ENCODE measurements around the gene SERTAD1.
"Not testable (repeated sequence)": the region's sequence is repeated elsewhere in the genome, so short reads cannot be mapped to it uniquely, and the experiment has no call there.

SERTAD1 gene

DNA sequence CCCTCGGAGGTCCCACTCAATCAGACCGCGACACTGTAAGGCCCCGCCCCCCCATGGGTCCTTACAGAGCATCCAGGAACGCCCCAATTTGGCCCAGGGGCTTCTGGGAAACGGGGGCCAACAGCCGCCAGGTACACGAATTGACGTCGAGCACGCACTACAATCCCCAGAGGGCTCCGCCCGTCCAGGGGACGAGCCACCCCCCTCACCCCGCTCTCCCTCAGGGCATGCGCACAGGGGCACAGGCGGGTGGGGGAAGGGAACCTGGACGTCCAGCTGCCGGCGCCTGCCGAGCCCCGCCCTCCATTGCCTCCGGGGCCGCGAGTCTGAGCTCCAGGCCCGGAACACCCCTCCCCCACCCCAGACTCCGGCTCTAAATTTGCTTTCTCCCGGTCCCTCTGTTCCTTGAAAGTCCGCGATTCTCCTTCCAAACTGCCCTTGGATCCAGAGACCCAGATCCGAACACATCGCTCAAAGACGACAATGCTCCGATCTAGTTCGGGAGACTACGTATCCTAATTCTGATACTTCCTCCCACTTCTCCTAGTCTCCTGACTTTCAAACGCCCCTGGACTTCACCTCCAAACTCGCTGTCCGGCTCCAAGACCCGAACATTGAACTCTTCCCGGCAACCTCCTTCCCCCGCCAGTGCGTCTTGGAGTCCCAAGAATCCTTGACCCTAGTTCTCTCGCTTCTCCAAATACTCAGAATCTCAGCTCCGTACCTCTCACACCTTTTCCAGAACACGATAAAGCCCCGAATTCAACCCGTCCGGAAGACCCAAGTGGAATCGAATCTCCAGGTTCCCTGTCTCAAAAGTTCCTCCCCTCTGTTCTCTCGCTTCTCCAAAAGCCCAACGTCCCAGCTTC, 17.6 kb upstream of the SERTAD1 start:
- in situ Hi-C loops (cut with HindIII; ENCODE audit: low sequenced_read_pairs) = no loop called here
- DNase-seq (ENCODE audit: low read depth, low spot score) = peak; percentile 100
- TF ChIP-seq, protein P1, sequence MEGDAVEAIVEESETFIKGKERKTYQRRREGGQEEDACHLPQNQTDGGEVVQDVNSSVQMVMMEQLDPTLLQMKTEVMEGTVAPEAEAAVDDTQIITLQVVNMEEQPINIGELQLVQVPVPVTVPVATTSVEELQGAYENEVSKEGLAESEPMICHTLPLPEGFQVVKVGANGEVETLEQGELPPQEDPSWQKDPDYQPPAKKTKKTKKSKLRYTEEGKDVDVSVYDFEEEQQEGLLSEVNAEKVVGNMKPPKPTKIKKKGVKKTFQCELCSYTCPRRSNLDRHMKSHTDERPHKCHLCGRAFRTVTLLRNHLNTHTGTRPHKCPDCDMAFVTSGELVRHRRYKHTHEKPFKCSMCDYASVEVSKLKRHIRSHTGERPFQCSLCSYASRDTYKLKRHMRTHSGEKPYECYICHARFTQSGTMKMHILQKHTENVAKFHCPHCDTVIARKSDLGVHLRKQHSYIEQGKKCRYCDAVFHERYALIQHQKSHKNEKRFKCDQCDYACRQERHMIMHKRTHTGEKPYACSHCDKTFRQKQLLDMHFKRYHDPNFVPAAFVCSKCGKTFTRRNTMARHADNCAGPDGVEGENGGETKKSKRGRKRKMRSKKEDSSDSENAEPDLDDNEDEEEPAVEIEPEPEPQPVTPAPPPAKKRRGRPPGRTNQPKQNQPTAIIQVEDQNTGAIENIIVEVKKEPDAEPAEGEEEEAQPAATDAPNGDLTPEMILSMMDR (IDR thresholded peaks at IDR 0.05; ENCODE audit: low read depth, low read length) = no peak
- peak overlapping the region; percentile 100 for H3K4me3 ChIP-seq (ENCODE audit: low read depth, low read length)

DNA sequence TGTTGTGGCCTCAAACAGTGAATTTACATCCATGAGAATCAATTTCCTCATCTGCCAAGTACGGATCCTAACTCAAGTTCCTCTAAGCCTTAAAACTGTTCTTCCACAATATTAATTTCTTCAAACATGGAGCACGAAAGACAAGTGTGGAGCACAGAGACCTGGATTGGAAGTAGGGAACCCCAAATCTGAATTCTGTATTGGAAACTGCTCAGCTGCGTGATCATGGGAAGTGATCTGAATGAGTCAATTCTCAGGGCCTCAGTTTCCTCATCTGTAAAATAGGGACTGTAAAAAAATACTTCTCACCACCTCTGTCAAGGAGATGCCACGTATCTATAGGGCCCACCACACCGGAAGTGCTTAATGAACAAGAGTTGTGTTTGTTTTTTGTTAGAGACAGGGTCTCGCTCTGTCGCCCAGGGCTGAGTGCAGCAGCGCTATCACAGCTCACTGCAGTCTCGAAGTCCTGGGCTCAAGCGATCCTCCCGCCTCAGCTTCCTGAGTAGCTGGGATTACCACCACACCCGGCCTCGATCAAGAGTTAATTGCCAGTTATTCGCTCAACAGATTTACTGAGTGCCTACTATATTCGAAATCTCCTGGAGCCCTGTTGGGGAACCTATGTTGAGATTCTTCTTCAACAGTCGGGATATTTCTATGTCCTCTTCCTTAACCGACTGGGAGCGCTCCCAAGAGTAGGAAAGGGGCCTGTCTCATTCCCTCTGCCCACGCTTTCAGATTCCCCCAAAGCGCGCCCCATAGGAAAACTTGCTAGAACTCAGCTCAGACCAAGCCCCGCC, 16.7 kb upstream of the SERTAD1 start:
- in situ Hi-C loops (cut with HindIII; ENCODE audit: low sequenced_read_pairs) = no loop called here
- no peak for DNase-seq (ENCODE audit: low read depth, low spot score)
- H3K4me3 ChIP-seq (ENCODE audit: low read depth, low read length) = peak overlapping the region; percentile 100
- TF ChIP-seq, protein P1 (IDR thresholded peaks at IDR 0.05; ENCODE audit: low read depth, low read length) = no peak

DNA sequence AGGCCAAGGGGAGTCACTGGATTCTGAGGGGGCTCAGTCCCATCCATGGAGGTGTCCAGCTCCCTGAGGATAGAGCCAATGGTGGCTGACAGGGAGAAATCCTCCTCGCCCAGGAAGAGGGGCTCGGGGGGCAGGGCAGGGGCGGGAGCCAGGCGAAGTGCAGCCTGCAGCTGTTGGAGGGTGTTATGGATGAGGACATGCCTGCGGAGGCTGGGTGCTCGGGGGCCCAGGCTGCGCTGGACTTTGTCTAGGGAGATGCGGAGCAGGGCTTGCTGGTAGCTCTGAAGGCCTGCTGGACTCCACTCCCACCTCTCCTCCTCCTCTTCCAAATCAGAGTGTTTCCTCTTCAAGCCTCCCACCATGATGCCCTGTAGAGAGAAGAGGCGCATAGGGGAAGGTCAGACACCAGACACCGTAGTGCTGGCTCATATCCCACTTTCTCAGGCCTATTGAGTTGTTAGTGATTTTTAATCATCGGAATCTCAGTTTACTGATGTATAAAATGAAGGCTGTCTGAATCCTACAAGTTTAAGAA, 16.0 kb upstream of the SERTAD1 start:
- no peak for DNase-seq (ENCODE audit: low read depth, low spot score)
- in situ Hi-C loops (cut with HindIII; ENCODE audit: low sequenced_read_pairs) = no loop called here
- TF ChIP-seq, protein P1 (IDR thresholded peaks at IDR 0.05; ENCODE audit: low read depth, low read length) = no peak
- H3K4me3 ChIP-seq (ENCODE audit: low read depth, low read length) = no peak overlapping the region

DNA sequence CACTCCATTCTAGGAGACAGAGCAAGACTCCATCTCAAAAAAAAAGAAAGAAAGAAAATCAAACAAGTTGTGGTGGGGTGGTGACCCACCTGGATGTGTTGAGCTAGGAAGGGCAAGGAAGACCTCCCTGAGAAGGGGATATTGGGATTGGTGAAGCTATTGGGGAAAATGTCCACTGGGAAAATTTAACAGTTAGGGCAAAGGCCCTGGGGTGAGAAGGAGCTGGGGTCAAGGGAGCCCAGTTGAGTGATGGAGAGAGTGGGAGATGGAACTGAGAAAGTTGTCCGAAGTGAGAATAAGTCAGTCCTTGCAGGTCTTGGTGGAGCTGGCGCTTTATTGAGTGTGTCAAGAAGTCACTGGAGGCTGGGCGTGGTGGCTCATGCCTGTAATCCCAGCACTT, 12.5 kb upstream of the SERTAD1 start:
- H3K4me3 ChIP-seq (ENCODE audit: low read depth, low read length) = no peak overlapping the region
- DNase-seq (ENCODE audit: low read depth, low spot score) = no peak
- TF ChIP-seq, protein P1 (IDR thresholded peaks at IDR 0.05; ENCODE audit: low read depth, low read length) = no peak
- in situ Hi-C loops (cut with HindIII; ENCODE audit: low sequenced_read_pairs) = no loop called here

DNA sequence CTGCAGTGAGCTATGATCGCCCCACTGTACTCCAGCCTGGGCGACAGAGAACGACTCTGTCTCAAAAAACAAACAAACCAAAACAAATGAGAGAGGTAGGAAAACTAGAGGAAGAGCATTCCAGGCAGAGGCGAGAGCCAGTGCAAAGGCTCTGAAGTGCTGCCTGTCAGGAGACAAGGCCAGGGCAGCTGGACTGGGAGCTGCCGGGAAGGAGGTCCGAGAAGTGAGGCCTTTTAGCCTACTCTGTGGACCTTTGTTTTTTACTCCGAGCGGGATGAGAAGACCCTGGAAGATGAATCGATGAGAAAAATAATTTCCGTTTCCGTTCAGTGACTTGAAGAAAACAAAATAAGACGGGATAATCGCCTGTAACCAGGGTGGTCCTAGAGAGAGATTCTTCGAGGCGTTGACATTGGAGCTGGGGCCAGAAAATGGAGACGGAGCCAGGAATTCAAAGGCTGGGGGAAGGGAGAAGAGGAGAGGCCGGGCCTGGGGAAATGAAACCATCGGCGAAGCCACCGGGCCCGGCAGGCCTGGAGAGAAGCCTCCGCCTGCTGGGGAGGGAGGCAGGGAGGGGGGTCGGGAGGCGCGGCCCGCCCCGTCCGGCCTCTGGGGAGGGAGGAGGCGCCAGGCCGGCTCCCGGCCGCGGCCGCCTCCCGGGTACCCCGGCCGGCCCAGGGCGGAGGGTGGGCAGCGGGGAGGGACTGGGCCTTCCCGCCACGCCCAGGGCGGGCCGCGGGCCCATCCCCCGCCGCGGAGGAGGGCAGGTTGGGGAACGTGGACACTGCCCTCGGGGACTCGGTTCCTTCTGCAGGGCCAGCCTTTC, 7.8 kb upstream of the SERTAD1 start:
- peak; percentile 92 for DNase-seq (ENCODE audit: low read depth, low spot score)
- peak overlapping the region; percentile 29 for H3K4me3 ChIP-seq (ENCODE audit: low read depth, low read length)
- TF ChIP-seq, protein P1 (IDR thresholded peaks at IDR 0.05; ENCODE audit: low read depth, low read length) = no peak
- in situ Hi-C loops (cut with HindIII; ENCODE audit: low sequenced_read_pairs) = no loop called here

DNA sequence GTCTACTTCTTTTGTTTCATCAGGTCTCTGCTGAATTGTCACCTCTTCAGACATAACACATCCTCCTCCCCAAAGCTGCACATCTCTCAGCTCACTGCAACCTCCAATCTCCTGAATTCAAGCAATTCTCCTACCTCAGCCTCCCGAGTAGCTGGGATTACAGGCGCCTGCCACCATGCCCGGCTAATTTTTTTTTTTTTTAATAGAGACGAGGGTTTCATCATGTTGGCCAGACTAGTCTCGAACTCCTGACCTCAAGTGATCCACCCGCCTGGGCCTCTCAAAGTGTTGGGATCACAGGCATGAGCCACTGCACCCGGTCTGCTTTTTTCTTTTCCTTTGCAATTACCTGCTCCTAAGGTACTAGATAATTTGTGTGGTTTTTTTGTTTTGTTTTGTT, 7.0 kb upstream of the SERTAD1 start:
- H3K4me3 ChIP-seq (ENCODE audit: low read depth, low read length); in situ Hi-C loops (cut with HindIII; ENCODE audit: low sequenced_read_pairs); DNase-seq (ENCODE audit: low read depth, low spot score): not testable (repeated sequence)
